Measurements from ENCODE around the gene DNAJC11.

The DNAJC11 gene

DNA sequence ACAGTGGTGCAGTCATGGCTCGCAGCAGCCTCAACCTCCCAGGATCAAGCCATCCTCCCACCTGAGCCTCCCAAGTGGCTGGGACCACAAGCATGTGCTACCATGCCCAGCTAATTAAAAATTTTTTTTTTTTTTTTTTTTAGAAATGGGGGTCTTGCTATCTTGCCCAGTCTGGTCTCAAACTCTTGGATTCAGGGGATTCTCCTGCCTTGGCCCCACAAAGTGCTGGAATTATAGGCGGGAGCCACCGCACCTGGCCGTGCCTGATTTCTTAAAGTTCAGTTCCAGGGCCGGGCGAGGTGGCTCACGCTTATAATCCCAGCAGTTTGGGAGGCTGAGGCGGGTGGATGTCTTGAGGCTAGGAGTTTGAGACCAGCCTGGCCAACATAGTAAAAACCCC is 70.6 kb downstream of the DNAJC11 start:
- Mint-ChIP-seq H3K4me3 (no peak overlapping the region), H3K27ac (no peak overlapping the region), H3K27me3 (no peaks in the 10 kb centered on the region), H3K4me1 (peaks cover 21% of the 10 kb centered on the region), H3K9me3 (no peaks in the 10 kb centered on the region), H3K36me3 (peaks cover 30% of the 10 kb centered on the region)
- DNase-seq, result no peak
- CTCF ChIA-PET, result interaction anchor here (0.6 to 2.4 kb wide), 2 partner anchors 16 to 118 kb away, joined by 3 to 8 read pairs; no protein-coding TSS in a partner anchor

DNA sequence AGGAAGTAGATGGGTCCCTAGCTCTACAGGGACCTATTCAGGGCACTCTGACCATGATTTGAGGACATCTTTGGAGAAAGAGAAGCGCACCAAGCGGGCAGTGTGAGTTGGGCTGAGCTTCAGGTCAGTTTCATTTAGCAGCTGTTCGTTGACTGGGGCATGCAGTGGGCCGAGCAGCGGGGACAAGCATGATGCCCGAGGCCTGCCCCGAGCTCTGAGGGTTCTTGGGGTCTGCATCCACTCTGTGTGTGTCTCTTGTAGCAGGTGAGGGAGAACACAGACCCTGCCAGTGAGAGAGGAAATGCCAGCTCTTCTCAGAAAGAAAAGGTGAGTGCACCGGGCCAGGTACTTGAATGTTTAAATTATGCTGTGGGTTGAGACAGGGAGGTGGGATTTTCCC is 71.6 kb downstream of the DNAJC11 start:
- Mint-ChIP-seq H3K27me3 (no peaks in the 10 kb centered on the region), H3K4me3 (no peak overlapping the region), H3K9me3 (no peaks in the 10 kb centered on the region), H3K36me3 (peaks cover 28% of the 10 kb centered on the region), H3K4me1 (peaks cover 25% of the 10 kb centered on the region), H3K27ac (peak overlapping the region; percentile 39)
- DNase-seq, result no peak
- CTCF ChIA-PET, result no interaction called here

DNA sequence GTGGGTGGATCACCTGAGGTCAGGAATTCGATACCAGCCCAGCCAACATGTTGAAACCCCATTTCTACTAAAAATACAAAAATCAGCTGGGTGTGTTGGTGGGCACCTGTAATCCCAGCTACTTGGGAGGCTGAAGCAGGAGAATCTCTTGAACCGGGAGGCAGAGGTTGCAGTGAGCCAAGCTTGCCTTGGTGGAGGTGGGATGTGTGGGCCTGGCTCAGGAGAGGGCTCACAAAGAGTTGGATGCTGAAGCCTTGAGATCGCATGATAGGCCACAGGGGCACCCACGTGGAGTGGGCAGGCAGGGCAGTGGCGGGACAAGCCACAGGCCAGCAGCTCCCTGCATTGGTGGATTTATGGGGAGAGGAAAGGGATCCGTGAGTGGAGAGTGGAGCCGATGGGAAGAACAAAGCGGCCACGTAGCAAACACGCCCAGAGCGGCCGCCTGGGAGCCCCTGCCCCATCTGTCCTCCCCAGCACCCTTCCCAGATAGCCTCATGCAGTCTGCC is 72.6 kb downstream of the DNAJC11 start:
- CTCF ChIA-PET, result no interaction called here
- Mint-ChIP-seq H3K9me3 (no peaks in the 10 kb centered on the region), H3K36me3 (peaks cover 29% of the 10 kb centered on the region), H3K4me3 (no peak overlapping the region), H3K27me3 (no peaks in the 10 kb centered on the region), H3K4me1 (peaks cover 30% of the 10 kb centered on the region), H3K27ac (no peak overlapping the region)
- DNase-seq, result no peak

DNA sequence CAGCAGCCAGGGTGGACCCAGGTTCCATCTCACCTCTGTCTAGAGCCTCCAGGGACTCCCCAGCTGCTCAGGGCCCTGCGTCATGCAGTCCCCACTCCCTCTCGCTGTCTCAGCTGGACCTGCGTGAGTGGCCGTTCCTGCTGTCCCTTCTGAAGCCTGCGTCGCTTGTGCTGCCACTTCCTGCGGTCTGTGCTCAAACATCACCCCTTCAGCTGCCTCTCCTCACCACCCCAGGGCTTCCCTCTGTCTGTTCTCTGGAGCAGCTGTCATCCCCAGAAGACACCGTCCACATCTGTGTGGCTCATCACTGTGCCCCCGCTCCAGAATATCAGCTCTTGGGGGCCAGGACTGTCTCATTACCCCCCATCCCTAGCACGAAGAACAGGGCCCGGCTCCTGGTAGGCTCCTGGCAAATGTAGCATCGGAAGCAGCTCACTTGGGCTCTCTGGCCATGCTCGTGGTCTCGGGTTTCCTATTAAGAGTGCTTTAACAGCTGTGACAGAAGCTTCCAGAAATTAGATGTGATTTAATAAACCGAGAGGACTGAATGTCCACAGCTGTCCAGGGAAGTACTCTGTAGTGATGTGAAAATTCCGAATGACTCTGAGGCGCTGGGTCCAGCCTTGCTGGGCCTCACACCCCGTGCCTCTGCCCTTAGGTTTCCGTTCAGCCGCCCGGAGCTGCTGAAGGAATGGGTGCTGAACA is 73.6 kb downstream of the DNAJC11 start:
- Mint-ChIP-seq H3K27me3 (no peaks in the 10 kb centered on the region), H3K4me3 (peak overlapping the region; percentile 2), H3K36me3 (peaks cover 27% of the 10 kb centered on the region), H3K9me3 (no peaks in the 10 kb centered on the region), H3K27ac (no peak overlapping the region), H3K4me1 (peaks cover 33% of the 10 kb centered on the region)
- DNase-seq, result no peak
- CTCF ChIA-PET, result interaction anchor here (2.9 kb wide), 1 partner anchor 18 kb away, joined by 12 read pairs; no protein-coding TSS in a partner anchor

DNA sequence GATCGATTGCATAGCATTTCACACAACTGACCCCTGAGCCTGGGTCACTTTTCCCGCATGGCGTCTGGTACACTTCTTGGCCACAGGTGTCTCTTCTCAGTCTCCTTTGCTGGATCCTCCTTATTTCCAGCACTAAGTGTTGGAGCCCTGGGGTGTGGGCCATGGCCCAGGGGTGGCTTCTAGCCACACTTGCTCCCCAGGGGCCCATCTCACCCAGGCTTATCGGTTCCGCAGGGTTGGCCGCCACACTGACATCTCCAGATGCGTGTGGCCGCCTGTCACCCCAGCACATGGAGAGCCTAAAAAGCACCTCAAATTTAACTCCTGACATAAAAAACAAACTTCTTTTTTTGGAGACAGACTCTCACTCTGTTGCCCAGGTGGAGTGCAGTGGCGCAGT is 74.6 kb downstream of the DNAJC11 start:
- Mint-ChIP-seq H3K4me1 (peaks cover 33% of the 10 kb centered on the region), H3K27me3 (no peaks in the 10 kb centered on the region), H3K4me3 (peak overlapping the region; percentile 94), H3K27ac (no peak overlapping the region), H3K36me3 (peaks cover 34% of the 10 kb centered on the region), H3K9me3 (no peaks in the 10 kb centered on the region)
- CTCF ChIA-PET, result interaction anchor here (1.3 to 2.9 kb wide), 3 partner anchors 11 to 26 kb away, joined by 3 to 12 read pairs (median 3); no protein-coding TSS in a partner anchor
- DNase-seq, result no peak

DNA sequence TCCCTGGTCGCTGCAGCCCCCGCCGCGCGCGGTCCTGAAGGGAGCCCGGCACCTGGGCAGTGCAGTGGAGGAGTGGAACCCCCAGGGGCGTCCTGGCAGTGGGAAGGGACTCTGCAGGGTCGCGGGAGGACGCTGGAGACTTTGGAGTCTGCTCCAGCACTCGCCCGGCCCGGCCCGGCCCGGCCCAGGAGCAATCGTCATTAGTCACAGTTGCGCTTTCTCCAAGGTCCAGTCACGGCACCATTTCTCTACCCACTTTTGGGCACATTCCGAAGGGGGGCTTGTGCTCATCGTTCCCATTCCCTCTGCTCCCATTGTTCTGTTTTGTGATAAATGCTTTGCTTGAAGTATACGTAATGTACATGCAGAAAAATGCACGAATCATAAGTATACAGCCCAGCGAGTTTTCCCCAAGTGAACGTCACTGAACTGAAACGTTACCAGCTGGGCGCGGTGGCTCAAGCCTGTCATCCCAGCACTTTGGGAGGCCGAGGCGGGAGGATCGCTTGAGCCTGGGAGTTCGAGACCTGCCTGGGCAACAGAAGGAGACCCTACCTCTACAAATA is 75.9 kb downstream of the DNAJC11 start:
- CTCF ChIA-PET, result interaction anchor here (1.3 to 2.9 kb wide), 3 partner anchors 10 to 24 kb away, joined by 3 to 12 read pairs (median 3); no protein-coding TSS in a partner anchor
- Mint-ChIP-seq H3K36me3 (peaks cover 39% of the 10 kb centered on the region), H3K4me1 (peaks cover 33% of the 10 kb centered on the region), H3K27ac (peak overlapping the region; percentile 90), H3K9me3 (no peaks in the 10 kb centered on the region), H3K4me3 (peak overlapping the region; percentile 94), H3K27me3 (no peaks in the 10 kb centered on the region)
- DNase-seq, result peak; percentile 30

DNA sequence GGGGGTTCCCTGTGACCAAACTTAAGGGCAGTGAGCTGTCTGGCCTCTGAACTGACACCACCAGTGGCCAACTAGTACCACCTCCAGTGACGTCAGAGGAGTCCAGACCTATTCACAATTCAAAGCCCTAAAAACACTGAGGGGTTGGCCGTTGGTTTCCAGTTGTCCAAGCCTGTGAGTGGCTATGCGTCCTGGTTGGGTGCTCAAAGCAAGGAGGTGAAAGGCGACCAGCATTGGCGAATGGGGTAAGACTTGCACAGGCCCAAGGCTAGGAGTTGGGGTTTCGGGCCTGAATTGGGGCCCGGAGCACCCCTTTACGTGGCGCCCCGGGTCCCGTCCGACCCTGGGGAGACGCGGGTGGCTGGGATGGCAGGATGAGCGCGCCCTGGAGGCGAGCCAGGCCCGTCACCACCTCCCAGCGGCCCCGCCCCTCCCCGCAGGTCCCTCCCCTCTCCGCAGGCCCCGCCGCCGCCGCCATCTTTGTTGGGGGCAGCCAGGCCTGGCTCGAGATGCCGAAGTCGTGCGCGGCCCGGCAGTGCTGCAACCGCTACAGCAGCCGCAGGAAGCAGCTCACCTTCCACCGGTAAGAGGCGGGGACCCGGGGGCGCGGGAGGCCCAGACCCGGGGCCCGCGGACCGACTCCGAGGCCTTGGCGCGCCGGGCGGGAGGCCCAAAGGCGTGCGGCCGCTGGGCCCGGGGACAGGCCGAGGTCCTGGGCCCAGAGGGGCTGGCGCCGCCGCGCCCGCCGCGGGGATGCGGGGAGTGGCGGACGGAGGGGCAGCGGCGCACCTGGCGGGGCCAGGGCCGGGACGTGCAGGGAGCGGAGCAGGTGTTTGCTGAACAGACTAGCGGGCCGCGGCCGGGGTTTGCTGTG is 76.7 kb downstream of the DNAJC11 start, which contains the start of gene THAP3:
TSS of gene THAP3 (plus strand) at position 159 of the 874 bp plus-strand sequence. CDS start at position 510, 351 bp downstream.
- peak within 1 kb of the TSS; percentile 94 for H3K4me3 Mint-ChIP-seq
- peak within 1 kb of the TSS; percentile 90 for H3K27ac Mint-ChIP-seq
- peaks cover 41% of the 10 kb centered on the region for H3K36me3 Mint-ChIP-seq
- peaks cover 33% of the 10 kb centered on the region for H3K4me1 Mint-ChIP-seq
- H3K9me3 Mint-ChIP-seq, result no peaks in the 10 kb centered on the region
- no peaks in the 10 kb centered on the region for H3K27me3 Mint-ChIP-seq
- DNase-seq, result peak; percentile 93
- CTCF ChIA-PET, result no interaction called here

DNA sequence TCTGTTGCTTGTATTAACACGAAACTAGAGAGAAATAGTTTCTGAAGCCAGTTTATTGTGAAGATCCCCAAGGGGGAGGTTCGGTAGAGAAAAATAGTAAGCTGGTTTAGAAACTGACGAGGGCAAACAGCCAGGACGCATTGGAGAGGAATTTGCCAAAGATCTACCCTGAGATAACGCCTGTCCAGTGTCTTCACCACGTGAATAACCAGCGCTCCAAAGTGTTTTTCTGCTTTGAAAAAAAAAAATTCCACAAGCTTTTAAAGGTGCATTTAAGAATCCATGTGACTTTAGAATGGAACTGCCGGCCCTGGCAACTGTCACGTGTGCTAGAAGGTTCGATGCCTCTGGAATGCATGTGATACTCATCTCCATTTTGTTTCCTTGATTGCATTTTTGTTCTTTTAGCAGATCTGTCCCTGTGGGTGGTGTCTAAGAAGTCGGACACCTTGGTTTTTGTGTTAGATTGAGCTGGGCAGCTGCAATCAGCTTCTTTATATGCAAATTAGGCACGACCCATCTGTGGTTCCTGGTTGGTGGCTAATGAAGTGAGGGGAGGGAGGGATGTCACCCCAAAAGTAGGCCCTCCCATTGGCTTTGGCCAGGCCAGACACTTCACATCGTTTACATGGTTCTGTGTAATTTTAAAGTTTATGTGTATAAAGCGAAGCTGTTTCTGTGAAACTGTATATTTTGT is 78.2 kb downstream of the DNAJC11 start:
- no peak overlapping the region for H3K4me3 Mint-ChIP-seq
- CTCF ChIA-PET, result interaction anchor here (0.9 to 1.2 kb wide), 3 partner anchors 9 to 133 kb away, joined by 3 to 4 read pairs (median 3); no protein-coding TSS in a partner anchor

DNA sequence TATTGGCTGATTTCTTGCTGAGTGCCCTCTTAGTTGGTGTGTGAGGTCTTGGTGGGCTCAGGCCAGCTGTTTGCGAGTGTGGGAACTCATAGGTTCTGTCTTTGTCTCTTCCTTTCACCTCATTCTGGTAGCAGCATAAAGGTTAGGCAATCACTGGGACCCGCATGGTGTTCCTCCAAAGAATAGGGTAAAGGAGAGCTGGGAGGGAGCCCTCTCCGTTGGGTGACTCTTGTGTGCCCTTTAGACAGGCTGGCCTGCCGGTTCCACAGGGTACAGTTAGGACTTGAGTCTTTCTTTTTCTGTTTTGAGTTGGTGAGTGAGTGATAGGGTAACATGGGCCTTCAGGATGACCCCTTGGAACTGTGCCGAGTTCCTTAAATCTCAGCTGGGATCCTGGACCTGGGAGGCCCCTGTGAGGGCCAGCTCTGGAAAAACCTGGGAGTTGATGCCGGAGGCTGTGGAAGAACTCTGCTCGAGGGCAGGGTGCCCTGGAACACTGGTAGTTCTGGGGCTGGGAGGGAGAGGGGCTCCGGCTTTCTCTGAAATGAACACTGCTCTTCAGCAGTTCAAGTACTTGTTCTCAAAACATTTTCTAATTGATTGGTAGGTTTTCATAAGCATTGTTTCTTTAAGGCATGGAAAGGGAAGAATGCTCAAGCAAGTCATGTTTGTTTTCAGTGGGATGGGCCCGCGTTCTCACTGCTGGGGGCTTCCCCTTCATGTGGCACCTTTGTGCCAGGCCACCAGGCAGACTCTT is 79.0 kb downstream of the DNAJC11 start:
- CTCF ChIA-PET, result interaction anchor here (0.9 to 1.3 kb wide), 3 partner anchors 10 to 132 kb away, joined by 3 read pairs; no protein-coding TSS in a partner anchor
- H3K36me3 Mint-ChIP-seq, result peaks cover 38% of the 10 kb centered on the region
- H3K4me1 Mint-ChIP-seq, result peaks cover 29% of the 10 kb centered on the region
- no peaks in the 10 kb centered on the region for H3K27me3 Mint-ChIP-seq
- DNase-seq, result no peak
- H3K9me3 Mint-ChIP-seq, result no peaks in the 10 kb centered on the region
- no peak overlapping the region for H3K27ac Mint-ChIP-seq
- no peak overlapping the region for H3K4me3 Mint-ChIP-seq

More for the DNA sequence above, 78.2 kb downstream of the DNAJC11 start:
- Mint-ChIP-seq H3K36me3 (peaks cover 40% of the 10 kb centered on the region), H3K27ac (no peak overlapping the region), H3K4me1 (peaks cover 31% of the 10 kb centered on the region), H3K9me3 (no peaks in the 10 kb centered on the region), H3K27me3 (no peaks in the 10 kb centered on the region)
- DNase-seq, result no peak

DNA sequence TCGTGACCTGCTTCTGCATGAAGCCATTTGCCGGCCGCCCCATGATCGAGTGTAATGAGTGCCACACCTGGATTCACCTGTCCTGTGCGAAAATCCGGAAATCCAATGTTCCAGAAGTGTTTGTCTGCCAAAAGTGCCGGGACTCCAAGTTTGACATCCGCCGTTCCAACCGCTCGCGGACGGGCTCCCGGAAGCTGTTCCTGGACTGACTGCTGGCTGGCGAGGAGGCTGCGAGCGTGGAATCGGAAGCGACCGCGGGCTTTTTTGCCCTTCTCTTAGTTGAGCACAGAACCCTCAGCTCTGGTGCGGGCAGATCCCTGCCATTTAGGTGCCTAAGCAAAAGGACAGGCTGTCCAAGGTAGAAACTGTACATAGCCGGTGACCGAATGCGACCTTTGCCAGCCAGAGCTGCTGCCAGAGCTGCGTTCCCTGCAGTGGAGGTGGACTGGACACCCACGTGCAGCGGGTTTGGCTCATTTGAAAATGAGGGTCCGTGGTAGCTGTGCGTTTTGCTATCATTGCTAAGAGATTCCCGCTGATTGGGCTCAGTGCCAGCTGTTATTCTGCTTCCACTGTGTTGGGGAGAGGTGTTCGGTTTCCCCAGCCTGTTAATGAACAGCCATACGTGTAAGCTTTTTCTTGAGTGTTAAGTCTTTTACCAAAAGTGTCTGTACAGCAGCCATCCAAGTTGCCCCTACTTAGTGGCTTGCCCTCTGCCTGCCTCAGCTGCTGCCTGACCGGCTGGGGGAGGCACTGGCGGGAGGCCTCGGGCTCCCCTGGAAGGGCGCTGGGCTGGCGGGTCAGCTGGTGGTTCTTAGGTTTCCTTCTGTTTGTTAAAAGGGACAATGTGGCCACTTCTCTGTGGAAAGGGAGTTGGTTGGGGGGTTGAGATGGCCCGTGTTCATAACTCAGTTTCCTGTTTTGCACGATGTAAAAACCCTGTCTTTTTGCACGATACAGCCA is 79.9 kb downstream of the DNAJC11 start:
- Mint-ChIP-seq H3K27me3 (no peaks in the 10 kb centered on the region), H3K4me1 (peaks cover 21% of the 10 kb centered on the region), H3K36me3 (peaks cover 38% of the 10 kb centered on the region), H3K4me3 (no peak overlapping the region), H3K27ac (no peak overlapping the region), H3K9me3 (no peaks in the 10 kb centered on the region)
- CTCF ChIA-PET, result interaction anchor here (1.3 kb wide), 1 partner anchor 120 kb away, joined by 3 read pairs; no protein-coding TSS in a partner anchor
- DNase-seq, result no peak

DNA sequence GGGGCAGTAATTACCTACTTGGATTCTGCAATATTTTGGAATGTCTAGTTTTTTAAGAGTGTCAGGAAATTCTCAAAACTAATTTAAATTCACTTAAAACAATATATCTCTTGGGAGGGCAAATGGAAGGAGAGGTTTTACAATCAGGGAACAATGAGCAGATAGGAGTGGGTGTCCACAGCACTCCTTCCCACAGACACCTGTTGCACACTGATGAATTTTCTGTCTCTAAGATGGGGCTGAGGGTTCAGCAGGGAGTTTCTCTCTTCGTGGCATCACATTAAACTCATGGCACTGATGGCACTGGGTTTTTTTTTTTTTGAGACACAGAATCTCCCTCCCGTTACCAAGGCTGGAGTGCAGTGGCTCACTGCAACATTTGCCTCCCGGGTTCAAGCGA is 82.6 kb downstream of the DNAJC11 start:
- peaks cover 16% of the 10 kb centered on the region for H3K4me1 Mint-ChIP-seq
- no peak overlapping the region for H3K27ac Mint-ChIP-seq
- no peak overlapping the region for H3K4me3 Mint-ChIP-seq
- DNase-seq, result no peak
- H3K27me3 Mint-ChIP-seq, result no peaks in the 10 kb centered on the region
- CTCF ChIA-PET, result no interaction called here
- H3K9me3 Mint-ChIP-seq, result no peaks in the 10 kb centered on the region
- peaks cover 36% of the 10 kb centered on the region for H3K36me3 Mint-ChIP-seq
